Thoracic aorta (tissue), 2 donors: ENCODE results near the gene CAPN12. TPM values are rescaled to one million over a fixed set of nuclear protein-coding genes. Genes with fewer than 3 reads are reported as not detected.
A peak's percentile ranks its signal among the peaks of the same experiment; 100 is the strongest.

Source experiments
- ATAC-seq: fragments of 150-250 bp; one replicate; pipeline ENCODE4 v1.8.0; 2017; ENCODE audit warnings: low read depth; ENCODE audit not compliant: insufficient number of reproducible peaks, low FRiP score
- DNase-seq: peaks from one replicate; pipeline ENCODE4 v3.0.0-alpha.2; 2020; ENCODE audit warnings: low spot score
- H3K27ac ChIP-seq, 2 donors: fragments of 200-600 bp; sonication (generic); 1 replicate in 1 of 2; 2 replicates in 1 of 2; pipeline ENCODE4 v1.5.1; 2016; ENCODE audit warnings: mild to moderate bottlenecking in 2 of 2, moderate library complexity in 2 of 2
- H3K27me3 ChIP-seq: fragments of 200-600 bp; sonication (generic); replicated peaks from 2 replicates; pipeline ENCODE4 v1.6.0; 2016; ENCODE audit warnings: mild to moderate bottlenecking; ENCODE audit not compliant: insufficient read depth
- H3K36me3 ChIP-seq: fragments of 200-600 bp; sonication (generic); one replicate; pipeline ENCODE4 v1.5.1; 2016
- H3K4me1 ChIP-seq, 2 donors: fragments of 200-600 bp; sonication (generic); 1 replicate in 1 of 2; 2 replicates in 1 of 2; pipeline versions ENCODE4 v1.5.1 to v1.6.0; 2016; ENCODE audit warnings: low read depth in 2 of 2, mild to moderate bottlenecking in 1 of 2; ENCODE audit not compliant: control insufficient read depth in 1 of 2
- H3K4me3 ChIP-seq: fragments of 200-600 bp; sonication (generic); 2 replicates; pipeline ENCODE4 v1.5.1; 2016; ENCODE audit warnings: mild to moderate bottlenecking
- H3K9me3 ChIP-seq: fragments of 200-600 bp; sonication (generic); 2 replicates; pipeline ENCODE4 v1.5.1; 2016
- CTCF ChIP-seq: fragments of 200-600 bp; sonication (generic); IDR thresholded peaks from one replicate; pipeline ENCODE4 v1.5.1; 2019; ENCODE audit warnings: antibody characterized with exemption
- total RNA-seq, 2 donors: library from RNA; depleted of rRNA; stranded (reverse); fragments of >200 nt; gene quantifications; one replicate each; pipeline versions ENCODE4 v1.1.0 to v1.2.3, GENCODE V29; 2016

CAPN12 gene
- total RNA-seq, 2 donors from 2014 or later, result 0.81 to 2.1 TPM

- Histone ChIP-seq H3K4me1 (peaks cover 3 to 18% of the 10 kb centered on the region in 2 donors), H3K4me3 (peak overlapping the region; percentile 63), H3K36me3 (peaks cover 2% of the 10 kb centered on the region), H3K27me3 (no peaks in the 10 kb centered on the region), H3K27ac (no peak overlapping the region), H3K9me3 (no peaks in the 10 kb centered on the region)
- ATAC-seq, result no peak
- no peak for TF ChIP-seq CTCF
- DNase-seq, result no peak
Measured at GRCh38 chr19:38736036-38736412, 8.2 kb downstream of the CAPN12 start.

GRCh38 chr19:38735257-38735686, 9.0 kb downstream of the CAPN12 start:
- peaks cover 9% of the 10 kb centered on the region for H3K36me3 ChIP-seq
- H3K27me3 ChIP-seq, result no peaks in the 10 kb centered on the region
- H3K4me3 ChIP-seq, result peak overlapping the region; percentile 10
- no peak for TF ChIP-seq CTCF
- H3K4me1 ChIP-seq, result peaks cover 3 to 18% of the 10 kb centered on the region in 2 donors
- no peaks in the 10 kb centered on the region for H3K9me3 ChIP-seq
- DNase-seq (no peak), ATAC-seq (no peak)
- peak overlapping the region; percentile 70 to 81 for H3K27ac ChIP-seq

- no peak overlapping the region for H3K4me3 ChIP-seq
- H3K9me3 ChIP-seq, result no peaks in the 10 kb centered on the region
- DNase-seq, result no peak
- TF ChIP-seq CTCF, result no peak
- H3K36me3 ChIP-seq, result peaks cover 9% of the 10 kb centered on the region
- peak overlapping the region; percentile 70 to 81 for H3K27ac ChIP-seq
- ATAC-seq, result no peak
- H3K27me3 ChIP-seq, result no peaks in the 10 kb centered on the region
- peaks cover 3 to 18% of the 10 kb centered on the region in 2 donors for H3K4me1 ChIP-seq
Measured at GRCh38 chr19:38734426-38735256, 9.6 kb downstream of the CAPN12 start.

- H3K27ac ChIP-seq, result peak overlapping the region; percentile 70 to 81
- H3K4me3 ChIP-seq, result no peak overlapping the region
- peaks cover 11% of the 10 kb centered on the region for H3K36me3 ChIP-seq
- DNase-seq (no peak), ATAC-seq (no peak)
- H3K27me3 ChIP-seq, result no peaks in the 10 kb centered on the region
- no peak for TF ChIP-seq CTCF
- H3K9me3 ChIP-seq, result no peaks in the 10 kb centered on the region
- peaks cover 3 to 18% of the 10 kb centered on the region in 2 donors for H3K4me1 ChIP-seq
Measured at GRCh38 chr19:38734176-38734425, 10.2 kb downstream of the CAPN12 start.

GRCh38 chr19:38733493-38734175, 10.6 kb downstream of the CAPN12 start:
- no peak for TF ChIP-seq CTCF
- no peaks in the 10 kb centered on the region for H3K9me3 ChIP-seq
- DNase-seq (no peak), ATAC-seq (no peak)
- peak overlapping the region; percentile 70 to 81 for H3K27ac ChIP-seq
- no peaks in the 10 kb centered on the region for H3K27me3 ChIP-seq
- peaks cover 3 to 18% of the 10 kb centered on the region in 2 donors for H3K4me1 ChIP-seq
- H3K4me3 ChIP-seq, result no peak overlapping the region
- H3K36me3 ChIP-seq, result peaks cover 14% of the 10 kb centered on the region
